Left lung (tissue), 10 donors: ENCODE measurements around the gene MZT2B. TPM values are rescaled to one million over a fixed set of nuclear protein-coding genes. Genes with fewer than 3 reads are reported as not detected.
A peak's percentile ranks its signal among the peaks of the same experiment; 100 is the strongest.
"Not testable (repeated sequence)": the region's sequence is repeated elsewhere in the genome, so short reads cannot be mapped to it uniquely, and the experiment has no call there.

Experiments used
- ATAC-seq: fragments of 200-7000 bp; cut with Tn5 transposase; one replicate; pipeline ENCODE4 v1.9.1; 2020; ENCODE audit warnings: moderate library complexity
- DNase-seq, 4 donors: peaks; one replicate each; pipeline ENCODE4 v3.0.0-alpha.2; 2013 to 2020
- H3K27ac ChIP-seq, 2 donors: fragments of 200-600 bp; sonication (generic) in 1 of 2; one replicate each; pipeline versions ENCODE4 v1.5.0 to v1.8.0; 2020 to 2021
- H3K27me3 ChIP-seq, 2 donors: fragments of 200-600 bp; sonication (generic) in 1 of 2; one replicate each; pipeline versions ENCODE4 v1.5.0 to v1.8.0; 2020 to 2021
- H3K36me3 ChIP-seq, 2 donors: fragments of 200-600 bp; sonication (generic) in 1 of 2; one replicate each; pipeline versions ENCODE4 v1.5.0 to v1.8.0; 2020 to 2021
- H3K4me1 ChIP-seq, 2 donors: fragments of 200-600 bp; one replicate each; pipeline ENCODE4 v1.8.0; 2021
- H3K4me3 ChIP-seq, 2 donors: fragments of 200-600 bp; sonication (generic) in 1 of 2; one replicate each; pipeline versions ENCODE4 v1.5.0 to v1.8.0; 2020 to 2021; ENCODE audit warnings: mild to moderate bottlenecking in 1 of 2
- H3K9me3 ChIP-seq, 2 donors: fragments of 200-600 bp; sonication (generic) in 1 of 2; one replicate each; pipeline versions ENCODE4 v1.5.0 to v1.8.0; 2020 to 2021
- intact Hi-C, 2 donors: fragments of 100-400 bp; cut with DNase I; formaldehyde crosslinking; loops; one replicate each; pipeline versions ENCODE4 v1.11.2 to v1.14.2; 2022
- polyA plus RNA-seq, 6 donors: library from polyadenylated mRNA; unstranded; fragments of 120-200 nt; gene quantifications; one replicate each; pipeline ENCODE4 v1.2.1, GENCODE V29; 2013; ENCODE audit not compliant: insufficient read length in 6 of 6
- total RNA-seq, 2 donors: library from RNA; stranded (reverse); fragmentation: NEBNext Ultra II Directional; extraction: Animal tissue kit (Norgen Biotek cat#: 25700); gene quantifications; one replicate each; pipeline ENCODE4 v1.2.1, GENCODE V29; 2021
- TF ChIP-seq, protein P1 (sequence below), 2 donors: fragments of 200-600 bp; sonication (generic) in 1 of 2; IDR thresholded peaks; one replicate each; pipeline versions ENCODE4 v1.5.0 to v1.8.0; 2021; ENCODE audit warnings: antibody characterized with exemption in 2 of 2
- donor health status: DM: no; HTN: yes; CAD: no.
- donor health status: DM: no; HTN: no; CAD: no.

MZT2B gene
- total and polyA plus RNA-seq, 8 donors: 67.7 to 178 (median 128) TPM

DNA sequence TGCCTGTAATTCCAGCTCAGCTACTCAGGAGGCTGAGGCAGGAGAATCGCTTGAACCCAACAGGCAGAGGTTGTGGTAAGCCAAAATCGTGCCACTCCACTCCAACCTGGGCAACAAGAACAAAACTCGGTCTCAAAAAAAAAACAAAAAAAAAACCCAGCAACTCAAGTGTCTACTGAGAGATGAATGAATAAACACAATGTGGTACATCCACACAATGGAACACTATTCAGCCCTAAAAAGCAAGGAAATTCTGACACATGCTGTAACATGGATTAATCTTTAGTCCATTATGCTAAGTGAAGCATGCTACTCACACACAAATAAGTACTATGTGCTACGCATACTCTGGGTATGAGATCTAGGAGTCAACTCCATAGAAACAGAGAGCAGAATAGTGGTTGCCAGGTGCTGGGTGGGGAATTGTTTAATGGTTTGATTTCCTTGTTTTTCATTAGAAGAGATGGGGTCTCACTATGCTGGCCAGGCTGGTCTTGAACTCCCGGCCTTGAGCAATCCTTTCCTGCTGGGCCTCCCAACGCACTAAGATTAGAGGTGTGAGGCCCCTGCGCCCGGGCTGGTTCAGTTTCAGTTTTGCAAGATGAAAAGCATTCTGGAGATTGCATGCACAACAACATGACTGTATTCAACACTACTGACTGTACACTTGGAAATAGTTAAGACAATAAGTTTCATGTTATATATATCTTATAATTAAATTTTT, 16.6 kb upstream of the MZT2B start:
- Histone ChIP-seq H3K36me3 (peaks cover 0 to 90% of the 10 kb centered on the region in 2 donors), H3K4me3 (no peak overlapping the region), H3K4me1 (no peaks in the 10 kb centered on the region), H3K27me3 (no peaks in the 10 kb centered on the region), H3K27ac (no peak overlapping the region), H3K9me3 (no peaks in the 10 kb centered on the region)
- peak in 1 of 4 donors; percentile 51 for DNase-seq
- no peak for ATAC-seq
- TF ChIP-seq, protein P1, sequence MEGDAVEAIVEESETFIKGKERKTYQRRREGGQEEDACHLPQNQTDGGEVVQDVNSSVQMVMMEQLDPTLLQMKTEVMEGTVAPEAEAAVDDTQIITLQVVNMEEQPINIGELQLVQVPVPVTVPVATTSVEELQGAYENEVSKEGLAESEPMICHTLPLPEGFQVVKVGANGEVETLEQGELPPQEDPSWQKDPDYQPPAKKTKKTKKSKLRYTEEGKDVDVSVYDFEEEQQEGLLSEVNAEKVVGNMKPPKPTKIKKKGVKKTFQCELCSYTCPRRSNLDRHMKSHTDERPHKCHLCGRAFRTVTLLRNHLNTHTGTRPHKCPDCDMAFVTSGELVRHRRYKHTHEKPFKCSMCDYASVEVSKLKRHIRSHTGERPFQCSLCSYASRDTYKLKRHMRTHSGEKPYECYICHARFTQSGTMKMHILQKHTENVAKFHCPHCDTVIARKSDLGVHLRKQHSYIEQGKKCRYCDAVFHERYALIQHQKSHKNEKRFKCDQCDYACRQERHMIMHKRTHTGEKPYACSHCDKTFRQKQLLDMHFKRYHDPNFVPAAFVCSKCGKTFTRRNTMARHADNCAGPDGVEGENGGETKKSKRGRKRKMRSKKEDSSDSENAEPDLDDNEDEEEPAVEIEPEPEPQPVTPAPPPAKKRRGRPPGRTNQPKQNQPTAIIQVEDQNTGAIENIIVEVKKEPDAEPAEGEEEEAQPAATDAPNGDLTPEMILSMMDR (IDR thresholded peaks at IDR 0.05): no peak
- intact Hi-C loops: no loop called here

DNA sequence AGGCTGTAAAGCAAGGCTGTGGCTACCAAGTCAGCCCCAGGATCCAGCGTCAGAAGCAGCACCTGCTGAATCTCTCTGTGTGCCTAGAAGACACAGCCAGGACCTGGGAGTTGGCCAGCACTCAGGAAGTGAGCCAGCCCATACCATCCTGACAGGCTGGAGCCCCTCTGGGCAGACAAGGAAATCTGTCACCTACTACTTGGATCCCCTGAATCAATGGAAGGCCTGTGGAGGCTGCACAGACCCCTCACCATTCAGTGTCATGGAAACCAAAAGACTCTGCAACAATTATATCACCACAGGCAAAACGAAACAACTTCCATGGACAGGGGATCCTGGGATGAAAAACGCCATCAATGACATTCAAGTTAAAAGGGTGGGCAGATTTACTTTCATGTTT, 15.5 kb upstream of the MZT2B start:
- intact Hi-C loops, H3K4me3 ChIP-seq, H3K27me3 ChIP-seq, ATAC-seq, H3K9me3 ChIP-seq, H3K27ac ChIP-seq, H3K4me1 ChIP-seq: not testable (repeated sequence)
- peak in 1 of 4 donors; percentile 5 for DNase-seq
- H3K36me3 ChIP-seq: peaks cover 0 to 90% of the 10 kb centered on the region in 2 donors

DNA sequence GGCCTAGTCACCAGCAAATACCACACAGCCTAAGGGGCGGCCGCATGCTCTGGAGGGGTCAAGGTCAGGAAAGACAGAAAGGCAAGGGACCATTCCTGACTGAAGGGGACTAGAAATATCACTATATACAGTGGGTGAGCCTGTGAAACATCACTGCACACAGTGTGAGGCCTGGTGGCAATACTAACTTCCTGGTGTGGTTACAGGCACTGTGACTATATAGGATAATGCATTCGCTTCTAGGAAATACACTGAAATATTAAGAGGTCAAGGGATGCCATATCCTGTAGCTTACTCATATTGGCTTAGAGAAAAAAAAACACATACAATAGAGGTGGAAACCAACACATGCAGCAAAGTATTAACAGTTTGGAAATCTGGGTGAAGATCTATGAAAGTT, 12.9 kb upstream of the MZT2B start:
- DNase-seq: peak in 1 of 4 donors; percentile 20
- H3K27me3 ChIP-seq, H3K4me3 ChIP-seq, H3K27ac ChIP-seq, H3K4me1 ChIP-seq, intact Hi-C loops, H3K9me3 ChIP-seq, ATAC-seq: not testable (repeated sequence)
- H3K36me3 ChIP-seq: peaks cover 0 to 91% of the 10 kb centered on the region in 2 donors

DNA sequence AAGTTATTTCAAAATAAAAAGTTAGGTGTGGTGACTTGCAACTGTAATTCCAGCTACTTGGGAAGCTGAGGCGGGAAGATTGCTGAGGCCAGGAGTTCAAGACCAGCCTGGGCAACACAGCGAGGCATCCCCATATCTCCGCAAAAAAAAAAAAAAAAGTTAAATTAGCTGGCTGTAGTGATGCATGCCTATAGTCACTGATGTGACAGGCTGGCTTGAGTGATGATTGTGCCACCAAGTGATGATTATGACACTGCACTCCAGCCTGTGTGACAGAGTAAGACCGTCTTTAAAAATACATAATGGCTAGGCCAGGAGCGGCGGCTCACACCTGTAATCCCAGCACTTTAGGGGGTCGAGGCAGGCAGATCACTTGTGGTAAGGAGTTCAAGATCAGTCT, 12.2 kb upstream of the MZT2B start:
- Histone ChIP-seq H3K27me3 (no peaks in the 10 kb centered on the region), H3K9me3 (no peaks in the 10 kb centered on the region), H3K27ac (no peak overlapping the region), H3K36me3 (peaks cover 0 to 91% of the 10 kb centered on the region in 2 donors), H3K4me3 (no peak overlapping the region), H3K4me1 (no peaks in the 10 kb centered on the region)
- intact Hi-C loops: no loop called here
- DNase-seq: peak in 1 of 4 donors; percentile 14
- ATAC-seq: no peak
- TF ChIP-seq, protein P1 (IDR thresholded peaks at IDR 0.05): no peak

DNA sequence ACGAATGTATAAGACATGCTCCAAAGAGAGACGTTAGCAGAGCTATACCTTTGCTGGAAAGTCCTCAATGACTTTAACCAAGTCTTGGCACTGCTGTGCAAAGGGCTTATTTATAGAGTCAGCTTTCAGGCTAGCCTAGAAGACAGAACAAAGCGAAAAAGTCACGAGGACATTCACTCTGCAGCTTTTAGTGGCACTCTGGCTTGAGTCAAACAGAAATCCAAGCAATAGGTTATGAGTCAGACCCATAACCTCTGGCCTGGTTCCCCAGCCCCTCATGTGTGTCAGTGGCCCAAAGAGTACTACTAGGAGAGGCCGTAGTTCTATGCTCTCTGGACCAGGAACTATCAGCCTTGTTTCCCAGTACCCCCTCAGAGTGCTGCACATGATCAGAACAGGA, 7.2 kb upstream of the MZT2B start:
- H3K4me3 ChIP-seq, H3K27ac ChIP-seq, DNase-seq, ATAC-seq, H3K9me3 ChIP-seq, H3K27me3 ChIP-seq, intact Hi-C loops, H3K4me1 ChIP-seq: not testable (repeated sequence)
- H3K36me3 ChIP-seq: peaks cover 0 to 58% of the 10 kb centered on the region in 2 donors

DNA sequence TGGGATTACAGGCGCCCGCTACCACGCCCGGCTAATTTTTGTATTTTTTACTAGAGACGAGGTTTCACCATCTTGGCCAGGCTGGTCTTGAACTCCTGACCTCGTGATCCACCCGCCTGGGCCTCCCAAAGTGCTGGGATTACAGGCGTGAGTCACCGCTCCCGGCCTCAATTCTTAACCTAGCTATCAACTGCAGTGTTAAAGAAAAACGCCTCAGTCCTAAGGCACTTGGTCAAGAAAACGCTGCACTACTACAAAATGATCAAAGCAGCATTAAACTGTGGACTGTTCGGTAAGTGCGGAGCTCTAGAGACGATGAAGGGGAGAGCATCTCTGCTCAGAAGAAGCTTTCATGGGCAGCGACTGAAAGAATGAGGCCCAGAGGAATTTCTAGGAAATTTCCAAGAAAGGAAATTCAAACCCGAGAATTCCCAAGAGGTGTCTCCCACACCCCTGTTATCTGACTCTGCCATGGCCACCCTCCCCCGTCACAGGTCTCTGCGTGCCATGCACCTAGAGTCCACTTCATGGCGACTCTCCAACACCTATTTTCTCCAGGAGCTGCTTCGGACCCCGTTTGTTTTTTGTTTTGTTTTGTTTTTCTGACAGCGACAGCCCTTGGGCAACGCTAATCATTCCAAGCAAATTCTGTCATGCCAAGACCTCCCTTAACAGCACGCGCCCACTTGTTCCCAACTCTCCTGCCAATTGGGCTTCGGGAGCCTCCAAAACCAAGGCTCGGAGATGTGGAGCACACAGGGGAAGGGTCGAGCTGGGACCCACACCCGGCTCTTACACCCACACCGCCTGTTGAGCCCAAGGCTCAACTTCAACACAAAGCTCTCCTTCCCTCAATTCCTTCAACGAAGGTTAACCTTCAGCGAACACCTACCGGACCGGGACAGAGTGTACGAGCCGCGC, 1.4 kb upstream of the MZT2B start:
- ATAC-seq, H3K36me3 ChIP-seq, DNase-seq, intact Hi-C loops, H3K27me3 ChIP-seq, H3K9me3 ChIP-seq: not testable (repeated sequence)
- H3K4me3 ChIP-seq: peak overlapping the region; percentile 98 to 99
- peak overlapping the region; percentile 91 to 93 for H3K27ac ChIP-seq
- H3K4me1 ChIP-seq: peaks cover 11 to 27% of the 10 kb centered on the region in 2 donors

DNA sequence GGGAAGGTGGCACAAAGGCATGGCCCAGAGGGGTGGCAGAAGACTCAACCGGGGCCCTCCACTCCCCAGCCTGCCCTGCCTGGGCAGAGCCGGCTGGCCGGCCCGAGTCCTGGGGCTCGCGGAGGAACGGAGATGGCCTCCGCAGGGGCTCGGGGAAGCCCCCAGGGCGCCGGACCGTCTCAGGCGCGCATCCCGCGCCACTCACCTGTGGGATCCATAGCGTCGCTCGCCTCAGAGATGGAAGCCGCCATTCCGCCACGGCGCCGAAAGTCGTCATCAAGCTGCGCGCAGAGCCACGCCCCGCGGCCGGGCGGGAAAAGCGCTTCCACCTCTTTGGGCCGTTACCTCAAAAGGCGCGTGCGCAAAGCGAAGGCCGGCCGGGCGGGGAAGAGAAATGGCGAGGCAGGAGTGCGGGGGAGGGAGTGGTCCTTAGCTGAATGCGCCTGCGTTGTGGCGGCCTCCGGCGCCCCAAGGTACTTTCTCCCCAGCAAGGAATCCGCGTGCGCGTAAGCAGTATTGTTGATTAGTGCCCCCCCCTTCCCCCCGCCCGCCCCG, 660 bp upstream of the MZT2B start, which contains the start of gene SMPD4:
SMPD4 (minus strand) TSS at position 278 of the 555 bp plus-strand sequence. CDS start 5,010 bp downstream, outside the sequence.
- H3K9me3 ChIP-seq: no peaks in the 10 kb centered on the region
- TF ChIP-seq, protein P1 (IDR thresholded peaks at IDR 0.05): no peak
- intact Hi-C loops: no loop called here
- DNase-seq (peak; percentile 94 to 98 (median 98)), ATAC-seq (peak; percentile 93)
- H3K36me3 ChIP-seq: no peaks in the 10 kb centered on the region
- peak within 1 kb of the TSS; percentile 98 to 99 for H3K4me3 ChIP-seq
- H3K4me1 ChIP-seq: peaks cover 11 to 27% of the 10 kb centered on the region in 2 donors
- peak within 1 kb of the TSS; percentile 91 to 93 for H3K27ac ChIP-seq
- H3K27me3 ChIP-seq: no peaks in the 10 kb centered on the region

DNA sequence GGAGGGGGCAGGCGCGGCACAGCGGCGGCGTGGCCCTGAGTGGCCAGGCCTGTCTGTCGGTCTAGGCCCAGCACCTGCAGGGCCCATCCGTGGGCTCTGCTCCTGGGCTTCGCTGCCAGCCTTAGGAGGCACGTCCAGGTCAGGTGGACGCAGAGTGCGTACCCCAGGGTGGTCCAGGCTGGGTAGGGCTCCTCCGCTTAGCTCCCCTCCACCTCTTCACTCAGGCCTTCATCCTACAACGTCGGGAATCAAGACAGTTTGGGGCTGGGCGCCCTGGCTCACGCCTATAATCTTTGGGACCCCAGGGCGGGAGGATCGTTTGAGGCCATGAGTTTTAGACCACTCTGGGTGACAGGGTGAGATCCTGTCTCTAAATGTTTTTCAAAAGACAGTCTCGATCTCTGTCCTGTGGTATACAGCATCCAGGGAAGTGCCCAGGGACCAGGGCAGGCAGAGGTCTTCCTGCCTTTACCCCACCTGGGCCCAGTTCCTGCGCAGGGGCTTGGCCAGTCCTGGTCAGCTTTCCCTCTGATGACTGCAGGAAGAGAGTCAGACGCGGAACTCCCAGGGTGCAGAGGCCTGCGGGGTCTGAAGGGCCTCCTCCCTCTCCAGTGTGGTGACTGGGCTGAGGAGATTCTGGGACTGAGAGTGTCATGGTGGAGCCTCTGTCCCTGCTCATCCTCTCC, 907 bp downstream of the MZT2B start:
- peak overlapping the region in 1 of 2 donors; percentile 93 for H3K27ac ChIP-seq
- H3K9me3 ChIP-seq, intact Hi-C loops, DNase-seq, H3K27me3 ChIP-seq, H3K36me3 ChIP-seq: not testable (repeated sequence)
- ATAC-seq: peak; percentile 35
- H3K4me1 ChIP-seq: peaks cover 11 to 27% of the 10 kb centered on the region in 2 donors
- H3K4me3 ChIP-seq: peak overlapping the region; percentile 98 to 99
